ENCODE data around the gene NCOA4. TPM values are rescaled to one million over a fixed set of nuclear protein-coding genes. Genes with fewer than 3 reads are reported as not detected.
"Not testable (repeated sequence)": the region's sequence is repeated elsewhere in the genome, so short reads cannot be mapped to it uniquely, and the experiment has no call there.

The NCOA4 gene
- total and polyA plus RNA-seq, 8 donors = 150 to 196 (median 174) TPM

DNA sequence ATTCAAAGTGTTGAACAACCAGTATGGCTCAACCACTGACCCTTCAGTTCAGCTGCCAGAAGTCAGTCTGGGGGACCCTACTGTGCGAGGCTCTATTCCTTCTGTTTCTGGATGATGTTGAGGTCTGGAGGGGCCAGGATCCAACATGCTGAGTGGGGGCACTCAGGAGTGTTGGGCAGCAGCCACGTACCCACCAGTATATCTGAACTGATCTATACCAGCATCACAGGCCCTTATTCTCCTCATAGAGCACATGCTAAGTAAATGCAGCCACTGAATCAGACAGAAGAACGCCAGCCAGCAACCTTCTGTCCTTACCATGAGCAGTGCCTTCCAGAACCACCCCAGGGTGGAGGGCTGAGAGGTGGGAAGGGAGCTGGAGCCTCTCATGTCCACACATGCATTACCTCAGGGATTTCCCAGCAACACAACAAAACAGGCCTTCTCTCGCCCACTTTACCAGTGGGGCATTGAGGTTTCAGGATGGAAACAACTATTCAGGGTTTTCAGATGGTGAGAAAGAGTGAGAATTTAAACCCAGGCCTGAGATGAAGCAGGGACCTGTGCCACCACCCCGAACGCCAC, 22.5 kb upstream of the NCOA4 start:
- Histone ChIP-seq H3K9me3 (peaks cover 0 to 10% of the 10 kb centered on the region in 2 donors), H3K36me3 (no peaks in the 10 kb centered on the region), H3K4me3 (no peak overlapping the region), H3K27me3 (peaks cover 0 to 6% of the 10 kb centered on the region in 2 donors), H3K27ac (no peak overlapping the region), H3K4me1 (no peaks in the 10 kb centered on the region)
- no peak for ATAC-seq
- TF ChIP-seq, protein P1, sequence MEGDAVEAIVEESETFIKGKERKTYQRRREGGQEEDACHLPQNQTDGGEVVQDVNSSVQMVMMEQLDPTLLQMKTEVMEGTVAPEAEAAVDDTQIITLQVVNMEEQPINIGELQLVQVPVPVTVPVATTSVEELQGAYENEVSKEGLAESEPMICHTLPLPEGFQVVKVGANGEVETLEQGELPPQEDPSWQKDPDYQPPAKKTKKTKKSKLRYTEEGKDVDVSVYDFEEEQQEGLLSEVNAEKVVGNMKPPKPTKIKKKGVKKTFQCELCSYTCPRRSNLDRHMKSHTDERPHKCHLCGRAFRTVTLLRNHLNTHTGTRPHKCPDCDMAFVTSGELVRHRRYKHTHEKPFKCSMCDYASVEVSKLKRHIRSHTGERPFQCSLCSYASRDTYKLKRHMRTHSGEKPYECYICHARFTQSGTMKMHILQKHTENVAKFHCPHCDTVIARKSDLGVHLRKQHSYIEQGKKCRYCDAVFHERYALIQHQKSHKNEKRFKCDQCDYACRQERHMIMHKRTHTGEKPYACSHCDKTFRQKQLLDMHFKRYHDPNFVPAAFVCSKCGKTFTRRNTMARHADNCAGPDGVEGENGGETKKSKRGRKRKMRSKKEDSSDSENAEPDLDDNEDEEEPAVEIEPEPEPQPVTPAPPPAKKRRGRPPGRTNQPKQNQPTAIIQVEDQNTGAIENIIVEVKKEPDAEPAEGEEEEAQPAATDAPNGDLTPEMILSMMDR (IDR thresholded peaks at IDR 0.05) = no peak
- no peak for DNase-seq
- intact Hi-C loops (cut with DNase I) = no loop called here

DNA sequence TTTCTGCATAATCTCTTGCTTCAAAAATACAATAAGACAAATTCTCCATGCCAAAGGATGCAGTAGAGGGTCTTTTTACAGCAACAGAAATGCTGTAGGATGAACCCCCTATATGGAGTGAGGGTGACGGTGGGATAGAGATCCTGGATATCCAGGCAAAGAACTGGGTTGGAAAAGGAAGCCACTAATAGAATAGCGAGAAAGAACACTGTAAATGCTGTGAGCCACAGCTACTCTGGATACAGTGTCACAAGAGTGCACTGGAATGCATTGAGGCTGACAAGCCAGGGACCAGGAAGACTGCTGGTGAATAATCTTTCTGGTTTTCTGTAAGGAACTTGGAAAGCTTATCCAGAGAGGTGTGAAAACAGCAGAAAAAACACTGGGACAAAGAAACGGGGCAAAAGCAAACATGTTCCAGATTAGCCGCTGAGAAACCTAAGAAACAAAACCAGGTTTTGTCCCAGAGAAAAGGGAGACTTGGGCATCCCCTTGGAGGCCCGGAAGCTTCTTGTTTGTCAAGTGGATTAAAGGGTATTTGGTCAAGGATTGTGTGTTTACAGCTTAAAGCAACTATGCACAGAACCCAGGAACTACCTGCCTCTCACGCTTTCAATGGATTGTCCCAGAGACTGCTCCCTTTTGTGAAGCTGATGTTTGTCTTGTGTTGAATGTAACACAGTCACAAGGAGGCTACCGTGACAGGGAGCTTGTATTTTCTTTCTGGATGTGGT, 21.8 kb upstream of the NCOA4 start:
- TF ChIP-seq, protein P1 (IDR thresholded peaks at IDR 0.05) = no peak
- ATAC-seq (peak; percentile 44), DNase-seq (no peak)
- intact Hi-C loops (cut with DNase I) = no loop called here
- no peak overlapping the region for H3K4me3 ChIP-seq
- H3K36me3 ChIP-seq = no peaks in the 10 kb centered on the region
- H3K9me3 ChIP-seq = peaks cover 0 to 5% of the 10 kb centered on the region in 2 donors
- H3K27ac ChIP-seq = no peak overlapping the region
- H3K4me1 ChIP-seq = no peaks in the 10 kb centered on the region
- peaks cover 0 to 6% of the 10 kb centered on the region in 2 donors for H3K27me3 ChIP-seq

DNA sequence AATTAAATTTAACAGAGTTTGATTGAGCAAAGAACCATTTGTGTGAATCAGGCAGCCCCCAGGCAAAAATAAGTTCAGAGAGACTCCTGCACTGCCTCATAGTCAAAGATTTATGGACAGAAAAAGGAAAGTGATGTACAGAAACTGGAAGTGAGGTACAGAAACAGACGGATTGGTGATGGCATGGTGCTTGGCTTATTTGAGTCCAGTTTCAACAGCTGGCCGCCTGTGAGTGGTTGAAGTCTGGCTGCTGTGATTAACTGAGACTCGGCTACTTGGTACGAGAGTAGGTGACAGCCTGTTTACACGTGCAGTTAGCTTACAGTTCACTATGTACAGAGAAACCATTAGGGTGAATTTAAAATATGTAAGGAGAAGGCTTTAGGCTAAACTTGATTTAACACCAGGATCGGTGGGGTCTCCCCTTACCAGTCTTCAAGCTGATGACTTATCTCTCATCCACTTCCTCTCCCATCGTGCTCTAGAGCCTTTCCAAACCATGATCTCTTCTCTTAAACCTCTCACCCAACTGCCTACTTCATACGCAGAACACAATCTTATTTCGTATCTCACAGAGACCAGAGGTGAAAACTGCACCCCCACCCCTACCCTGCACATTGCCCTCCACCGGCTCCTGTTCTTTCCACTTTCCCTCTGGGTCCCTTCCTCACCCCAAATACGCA, 20.7 kb upstream of the NCOA4 start:
- H3K4me1 ChIP-seq = no peaks in the 10 kb centered on the region
- intact Hi-C loops (cut with DNase I) = no loop called here
- H3K27me3 ChIP-seq = peaks cover 0 to 6% of the 10 kb centered on the region in 2 donors
- TF ChIP-seq, protein P1 (IDR thresholded peaks at IDR 0.05) = no peak
- H3K4me3 ChIP-seq = no peak overlapping the region
- no peak overlapping the region for H3K27ac ChIP-seq
- H3K9me3 ChIP-seq = no peaks in the 10 kb centered on the region
- ATAC-seq = no peak
- H3K36me3 ChIP-seq = no peaks in the 10 kb centered on the region
- DNase-seq = no peak

DNA sequence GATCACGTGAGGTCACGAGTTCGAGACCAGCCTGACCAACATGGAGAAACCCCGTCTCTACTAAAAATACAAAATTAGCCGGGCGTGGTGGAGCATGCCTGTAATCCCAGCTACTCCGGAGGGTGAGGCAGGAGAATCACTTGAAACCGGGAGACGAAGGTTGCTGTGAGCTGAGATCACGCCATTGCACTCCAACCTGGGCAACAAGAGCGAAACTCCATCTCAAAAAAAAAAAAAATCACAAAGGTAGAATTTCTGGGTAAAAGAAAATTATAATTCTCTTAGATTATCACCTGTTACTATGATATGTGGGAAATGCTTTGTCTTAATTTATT, 19.0 kb upstream of the NCOA4 start:
- DNase-seq; intact Hi-C loops (cut with DNase I); H3K9me3 ChIP-seq: not testable (repeated sequence)

DNA sequence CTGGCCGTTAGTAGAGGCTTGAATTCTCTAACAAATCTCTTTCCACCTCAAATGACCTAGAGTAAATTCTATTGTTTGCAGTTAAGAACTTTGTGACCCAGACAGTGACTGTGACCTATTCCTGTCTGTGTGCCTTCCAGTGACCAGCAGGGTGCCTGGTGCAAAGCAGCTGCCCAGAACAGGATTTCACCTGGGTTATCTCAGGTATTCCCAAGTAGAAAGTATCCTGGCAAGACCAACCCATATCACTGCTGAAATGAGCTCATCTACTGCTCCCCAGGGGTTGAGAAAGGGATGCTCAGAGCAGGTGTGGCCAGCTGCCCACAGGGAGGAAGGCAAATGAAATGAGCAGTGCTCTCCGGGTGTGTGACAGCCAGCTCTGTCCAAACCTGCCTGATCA, 17.7 kb upstream of the NCOA4 start:
- TF ChIP-seq, protein P1 (IDR thresholded peaks at IDR 0.05) = no peak
- Histone ChIP-seq H3K27ac (no peak overlapping the region), H3K9me3 (no peaks in the 10 kb centered on the region), H3K4me1 (no peaks in the 10 kb centered on the region), H3K27me3 (peaks cover 0 to 6% of the 10 kb centered on the region in 2 donors), H3K4me3 (no peak overlapping the region), H3K36me3 (no peaks in the 10 kb centered on the region)
- no peak for ATAC-seq
- DNase-seq = no peak
- intact Hi-C loops (cut with DNase I) = no loop called here

More for the DNA sequence above, 19.0 kb upstream of the NCOA4 start:
- not testable (repeated sequence) for H3K27ac ChIP-seq, H3K4me1 ChIP-seq, ATAC-seq, H3K27me3 ChIP-seq, H3K36me3 ChIP-seq, H3K4me3 ChIP-seq
